SK-N-SH treated with all-trans-retinoic acid at 6 μM for 48 hours (cell line): Measurements from ENCODE around the gene CLCN3.
A peak's percentile ranks its signal among the peaks of the same experiment; 100 is the strongest.

Experiments used
- ATAC-seq: fragments of 200-7000 bp; cut with Tn5 transposase; 3 replicates; pipeline ENCODE4 v1.9.1; 2020; ENCODE audit warnings: mild to moderate bottlenecking, moderate library complexity
- ARNTL ChIP-seq: fragments of 450-650 bp; formaldehyde crosslinking; IDR thresholded peaks from 2 replicates; pipeline ENCODE4 v1.5.0; 2020; ENCODE audit warnings: low read depth, mild to moderate bottlenecking, moderate library complexity, borderline replicate concordance
- BACH2 ChIP-seq: fragments of 250-450 bp; sonication (Bioruptor Pico); IDR thresholded peaks from 2 replicates; pipeline ENCODE4 v1.9.0; 2021; ENCODE audit warnings: mild to moderate bottlenecking, borderline replicate concordance
- CREB5 ChIP-seq: fragments of 250-450 bp; sonication (Bioruptor Pico); IDR thresholded peaks from 2 replicates; pipeline ENCODE4 v1.5.1; 2020; ENCODE audit warnings: low read depth, mild to moderate bottlenecking, moderate library complexity
- CSDC2 ChIP-seq: fragments of 250-450 bp; sonication (Bioruptor Pico); IDR thresholded peaks from 2 replicates; pipeline ENCODE4 v1.5.0; 2020; ENCODE audit warnings: mild to moderate bottlenecking, moderate library complexity
- CSRNP3 ChIP-seq: fragments of 250-450 bp; sonication (Bioruptor Pico); IDR thresholded peaks from 2 replicates; pipeline ENCODE4 v1.5.1; 2021; ENCODE audit warnings: mild to moderate bottlenecking, moderate library complexity
- ISL1 ChIP-seq: fragments of 250-450 bp; sonication (Bioruptor Pico); IDR thresholded peaks from 2 replicates; pipeline ENCODE4 v2.1.2; 2022; ENCODE audit warnings: mild to moderate bottlenecking, moderate library complexity
- OSR1 ChIP-seq: fragments of 250-450 bp; sonication (Bioruptor Pico); IDR thresholded peaks from 2 replicates; pipeline ENCODE4 v1.8.0; 2022; ENCODE audit warnings: moderate library complexity, mild to moderate bottlenecking, inconsistent platforms
- PATZ1 ChIP-seq: fragments of 250-450 bp; sonication (Bioruptor Pico); IDR thresholded peaks from 2 replicates; pipeline ENCODE4 v1.8.0; 2020; ENCODE audit warnings: mild to moderate bottlenecking, moderate library complexity, borderline replicate concordance
- POU6F1 ChIP-seq: fragments of 250-450 bp; sonication (Bioruptor Pico); IDR thresholded peaks from 2 replicates; pipeline ENCODE4 v1.8.0; 2021; ENCODE audit warnings: low read depth, mild to moderate bottlenecking, moderate library complexity, borderline replicate concordance
- PPARA ChIP-seq: fragments of 250-450 bp; sonication (Bioruptor Pico); IDR thresholded peaks from 2 replicates; pipeline ENCODE4 v1.5.0; 2020; ENCODE audit warnings: mild to moderate bottlenecking, borderline replicate concordance
- RARB ChIP-seq: fragments of 250-450 bp; sonication (Bioruptor Pico); IDR thresholded peaks from 2 replicates; pipeline ENCODE4 v1.8.0; 2021; ENCODE audit warnings: mild to moderate bottlenecking, moderate library complexity
- SNAI2 ChIP-seq: fragments of 250-450 bp; sonication (Bioruptor Pico); IDR thresholded peaks from 2 replicates; pipeline ENCODE4 v1.5.0; 2020; ENCODE audit warnings: mild to moderate bottlenecking, moderate library complexity
- TCF4 ChIP-seq: fragments of 250-450 bp; sonication (Bioruptor Pico); IDR thresholded peaks from 2 replicates; pipeline ENCODE4 v1.8.0; 2021; ENCODE audit warnings: mild to moderate bottlenecking, moderate library complexity, borderline replicate concordance
- TSHZ2 ChIP-seq: fragments of 250-450 bp; sonication (Bioruptor Pico); IDR thresholded peaks from 2 replicates; pipeline ENCODE4 v1.5.0; 2020; ENCODE audit warnings: mild to moderate bottlenecking, moderate library complexity
- ZC3H10 ChIP-seq: fragments of 250-450 bp; sonication (Bioruptor Pico); IDR thresholded peaks from 2 replicates; pipeline ENCODE4 v1.5.1; 2021; ENCODE audit warnings: mild to moderate bottlenecking, moderate library complexity
- ZFP30 ChIP-seq: fragments of 450-650 bp; formaldehyde crosslinking; IDR thresholded peaks from 2 replicates; pipeline ENCODE4 v1.5.0; 2022; ENCODE audit warnings: mild to moderate bottlenecking, moderate library complexity
- ZNF565 ChIP-seq: fragments of 450-650 bp; formaldehyde crosslinking; conservative IDR thresholded peaks from 2 replicates; pipeline ENCODE4 v1.5.0; 2020; ENCODE audit warnings: low read depth, mild to moderate bottlenecking, moderate library complexity
- ZNF70 ChIP-seq: fragments of 450-650 bp; formaldehyde crosslinking; IDR thresholded peaks from 2 replicates; pipeline ENCODE4 v1.5.0; 2020; ENCODE audit warnings: mild to moderate bottlenecking, moderate library complexity
- ZNF8 ChIP-seq: fragments of 450-650 bp; formaldehyde crosslinking; IDR thresholded peaks from 2 replicates; pipeline ENCODE4 v1.5.0; 2020; ENCODE audit warnings: mild to moderate bottlenecking, moderate library complexity

The CLCN3 gene

GRCh38 chr4:169761846-169762245, 141.5 kb downstream of the CLCN3 start:
- no peak for ATAC-seq
- no peak for TF ChIP-seq CREB5
- no peak for TF ChIP-seq TCF4 (CRISPR knock-in tag)
- no peak for TF ChIP-seq PATZ1 (CRISPR knock-in tag)
- TF ChIP-seq OSR1 (CRISPR knock-in tag), result no peak
- TF ChIP-seq ZFP30 (CRISPR knock-in tag), result no peak
- no peak for TF ChIP-seq CSDC2 (CRISPR knock-in tag)
- no peak for TF ChIP-seq ISL1 (CRISPR knock-in tag)
- TF ChIP-seq TSHZ2 (CRISPR knock-in tag), result no peak
- no peak for TF ChIP-seq ZC3H10 (CRISPR knock-in tag)
- no peak for TF ChIP-seq ZNF565
- no peak for TF ChIP-seq PPARA (CRISPR knock-in tag)
- no peak for TF ChIP-seq ZNF8 (CRISPR knock-in tag)

GRCh38 chr4:169765835-169766234, 145.5 kb downstream of the CLCN3 start:
- TF ChIP-seq ZNF8 (CRISPR knock-in tag) (no peak), POU6F1 (no peak), PATZ1 (CRISPR knock-in tag) (peak; percentile 84; the same call in 1 of the 2 replicates), ZNF70 (CRISPR knock-in tag) (peak; percentile 67; the same call in 1 of the 2 replicates), TSHZ2 (CRISPR knock-in tag) (peak; percentile 87; the same call in 1 of the 2 replicates), RARB (CRISPR knock-in tag) (no peak), ISL1 (CRISPR knock-in tag) (peak; percentile 70), TCF4 (CRISPR knock-in tag) (peak; percentile 92)
- peak; percentile 97 for ATAC-seq

- ATAC-seq, result peak; percentile 11; the same call in 1 of the 3 replicates
- TF ChIP-seq BACH2, result no peak
- TF ChIP-seq CSRNP3 (CRISPR knock-in tag), result no peak
- TF ChIP-seq CREB5, result no peak
- TF ChIP-seq SNAI2 (CRISPR knock-in tag), result no peak
- no peak for TF ChIP-seq TCF4 (CRISPR knock-in tag)
- TF ChIP-seq ZC3H10 (CRISPR knock-in tag), result no peak
- TF ChIP-seq ZNF70 (CRISPR knock-in tag), result no peak
- no peak for TF ChIP-seq ARNTL
- no peak for TF ChIP-seq RARB (CRISPR knock-in tag)
Observed at GRCh38 chr4:169766741-169767140, 146.4 kb downstream of the CLCN3 start.
